Measurements from ENCODE around the gene MAST4. TPM values are rescaled to one million over a fixed set of nuclear protein-coding genes. Genes with fewer than 3 reads are reported as not detected.

The MAST4 gene
- total RNA-seq, 1 donor from 2014 or later = 19.0 TPM

GRCh38 chr5:66976108-66976507, 379.9 kb downstream of the MAST4 start:
- H3K4me1 Mint-ChIP-seq (ENCODE audit: low read depth) = peaks cover 11% of the 10 kb centered on the region
- peaks cover 10% of the 10 kb centered on the region for H3K36me3 Mint-ChIP-seq (ENCODE audit: low read depth)
- H3K27ac Mint-ChIP-seq = no peak overlapping the region
- H3K27me3 Mint-ChIP-seq (ENCODE audit: insufficient read depth) = no peaks in the 10 kb centered on the region
- no peak overlapping the region for H3K4me3 Mint-ChIP-seq
- intact Hi-C loops (cut with micrococcal nuclease) = no loop called here
- H3K9me3 Mint-ChIP-seq = no peaks in the 10 kb centered on the region
- DNase-seq (ENCODE audit: low spot score) = no peak

DNA sequence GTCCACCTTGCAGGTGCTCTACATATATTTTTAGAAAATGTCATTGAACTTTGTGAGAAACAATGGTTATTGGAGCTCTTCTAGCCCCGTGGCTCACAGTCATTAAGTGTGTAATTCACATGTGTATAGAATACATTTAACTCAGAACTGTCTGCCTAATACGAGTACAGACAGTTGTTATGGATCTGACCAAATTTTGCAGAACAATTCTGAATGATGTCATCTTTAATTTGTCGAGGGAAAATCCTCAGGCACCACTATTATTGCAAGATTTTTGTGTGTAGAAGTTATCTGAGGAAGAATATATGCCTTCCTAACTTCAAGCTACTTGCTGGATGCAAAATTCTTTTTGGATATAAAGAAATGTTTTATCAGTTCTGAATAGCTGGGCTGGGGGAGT, 383.5 kb downstream of the MAST4 start:
- Mint-ChIP-seq H3K9me3 (no peaks in the 10 kb centered on the region), H3K27me3 (ENCODE audit: insufficient read depth) (no peaks in the 10 kb centered on the region), H3K4me3 (no peak overlapping the region), H3K27ac (no peak overlapping the region), H3K4me1 (ENCODE audit: low read depth) (peaks cover 11% of the 10 kb centered on the region), H3K36me3 (ENCODE audit: low read depth) (peaks cover 6% of the 10 kb centered on the region)
- no peak for DNase-seq (ENCODE audit: low spot score)
- intact Hi-C loops (cut with micrococcal nuclease) = no loop called here

DNA sequence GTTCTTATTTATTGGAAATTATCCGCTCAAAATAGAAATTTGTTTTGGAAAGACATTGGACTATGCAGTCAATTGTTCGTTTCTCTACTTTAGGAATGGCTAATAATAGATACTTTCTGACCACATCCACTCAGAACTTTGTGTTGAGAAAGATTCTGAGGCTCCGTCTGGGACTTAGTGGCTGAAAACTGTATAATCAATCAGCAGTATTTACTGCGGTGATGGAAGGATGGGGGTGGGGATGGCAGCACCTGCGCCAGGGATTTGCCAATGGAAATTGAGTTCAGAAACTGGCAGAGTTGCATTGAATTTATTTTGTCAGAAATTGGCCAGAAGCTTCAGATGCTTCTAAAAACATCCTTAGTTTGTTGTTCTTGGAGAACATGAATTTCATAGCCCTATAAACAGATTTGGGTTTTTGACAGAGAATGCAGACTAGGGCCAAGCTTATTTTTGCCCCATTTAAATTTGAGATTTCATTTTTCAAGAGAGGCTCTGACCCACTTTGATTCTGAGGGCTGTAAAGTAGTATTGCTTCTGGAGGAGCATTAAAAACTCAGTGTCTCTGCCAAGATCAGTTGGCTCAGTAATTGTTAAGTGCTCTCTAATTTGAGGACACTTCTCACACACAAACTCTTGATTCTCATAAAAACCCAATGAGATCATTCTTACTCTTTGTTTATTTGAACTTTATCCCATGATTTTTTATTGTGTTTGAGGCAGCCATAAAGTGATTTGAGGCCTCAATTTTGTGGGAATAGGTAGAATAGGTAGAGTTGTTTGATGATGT, 385.3 kb downstream of the MAST4 start:
- no peak for DNase-seq (ENCODE audit: low spot score)
- Mint-ChIP-seq H3K4me3 (no peak overlapping the region), H3K36me3 (ENCODE audit: low read depth) (peaks cover 3% of the 10 kb centered on the region), H3K9me3 (no peaks in the 10 kb centered on the region), H3K27ac (no peak overlapping the region), H3K4me1 (ENCODE audit: low read depth) (peaks cover 12% of the 10 kb centered on the region), H3K27me3 (ENCODE audit: insufficient read depth) (no peaks in the 10 kb centered on the region)
- intact Hi-C loops (cut with micrococcal nuclease) = no loop called here

GRCh38 chr5:66982056-66982387, 385.8 kb downstream of the MAST4 start:
- no peak for DNase-seq (ENCODE audit: low spot score)
- no peak overlapping the region for H3K27ac Mint-ChIP-seq
- H3K4me3 Mint-ChIP-seq = no peak overlapping the region
- peaks cover 3% of the 10 kb centered on the region for H3K36me3 Mint-ChIP-seq (ENCODE audit: low read depth)
- peaks cover 11% of the 10 kb centered on the region for H3K4me1 Mint-ChIP-seq (ENCODE audit: low read depth)
- H3K9me3 Mint-ChIP-seq = no peaks in the 10 kb centered on the region
- H3K27me3 Mint-ChIP-seq (ENCODE audit: insufficient read depth) = no peaks in the 10 kb centered on the region
- intact Hi-C loops (cut with micrococcal nuclease) = no loop called here

DNA sequence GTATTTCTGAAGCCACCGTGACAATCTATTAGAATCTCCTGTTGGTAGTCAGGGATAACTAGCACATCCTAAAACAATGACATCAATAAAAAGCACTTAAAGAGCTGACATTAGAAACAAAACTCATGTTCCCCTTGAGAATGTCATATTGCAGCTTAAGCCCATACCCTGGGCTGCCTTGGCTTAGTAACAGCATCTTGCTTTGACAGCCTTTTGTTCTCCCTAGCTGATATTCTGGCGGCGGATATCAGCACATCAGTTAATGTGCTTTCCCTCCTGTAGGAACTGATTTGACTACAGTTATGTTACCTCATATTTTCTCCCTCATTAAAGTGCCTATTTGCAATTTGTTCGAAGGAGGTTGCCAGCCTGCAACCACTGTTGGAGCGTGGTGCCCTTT, 386.3 kb downstream of the MAST4 start:
- DNase-seq (ENCODE audit: low spot score) = no peak
- Mint-ChIP-seq H3K4me1 (ENCODE audit: low read depth) (peaks cover 11% of the 10 kb centered on the region), H3K4me3 (no peak overlapping the region), H3K27ac (no peak overlapping the region), H3K36me3 (ENCODE audit: low read depth) (peaks cover 3% of the 10 kb centered on the region), H3K27me3 (ENCODE audit: insufficient read depth) (no peaks in the 10 kb centered on the region), H3K9me3 (no peaks in the 10 kb centered on the region)
- intact Hi-C loops (cut with micrococcal nuclease) = no loop called here

- intact Hi-C loops (cut with micrococcal nuclease) = loop anchor here (5.0 kb wide), 1 partner anchor 112 kb away; no protein-coding TSS in a partner anchor
- Mint-ChIP-seq H3K9me3 (no peaks in the 10 kb centered on the region), H3K4me1 (ENCODE audit: low read depth) (peaks cover 14% of the 10 kb centered on the region), H3K4me3 (no peak overlapping the region), H3K36me3 (ENCODE audit: low read depth) (no peaks in the 10 kb centered on the region), H3K27ac (no peak overlapping the region), H3K27me3 (ENCODE audit: insufficient read depth) (no peaks in the 10 kb centered on the region)
- DNase-seq (ENCODE audit: low spot score) = no peak
Observed at GRCh38 chr5:66985417-66985816, 389.2 kb downstream of the MAST4 start.

DNA sequence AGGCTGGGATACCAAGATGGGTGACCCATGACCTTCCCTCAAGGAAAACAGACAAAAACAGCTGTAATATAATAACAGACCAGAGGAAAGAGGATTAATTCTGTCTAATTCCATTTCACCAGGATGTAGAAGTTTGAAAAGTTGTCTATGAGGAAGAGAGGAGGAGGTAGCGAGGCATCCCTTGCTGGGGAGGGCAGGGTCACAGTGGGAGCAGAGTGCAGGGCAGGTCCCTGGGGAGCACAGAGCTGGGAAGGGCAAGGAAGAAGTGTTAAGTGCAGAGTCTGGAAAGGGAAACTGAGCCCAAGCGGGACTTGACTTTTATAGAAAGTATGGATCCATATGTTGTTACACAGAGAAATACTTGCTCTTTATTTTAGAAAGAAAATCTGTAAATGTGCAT, 389.8 kb downstream of the MAST4 start:
- no peaks in the 10 kb centered on the region for H3K9me3 Mint-ChIP-seq
- no peaks in the 10 kb centered on the region for H3K27me3 Mint-ChIP-seq (ENCODE audit: insufficient read depth)
- H3K36me3 Mint-ChIP-seq (ENCODE audit: low read depth) = no peaks in the 10 kb centered on the region
- H3K4me1 Mint-ChIP-seq (ENCODE audit: low read depth) = peaks cover 14% of the 10 kb centered on the region
- DNase-seq (ENCODE audit: low spot score) = no peak
- intact Hi-C loops (cut with micrococcal nuclease) = loop anchor here (5.0 kb wide), 1 partner anchor 111 kb away; no protein-coding TSS in a partner anchor
- no peak overlapping the region for H3K4me3 Mint-ChIP-seq
- no peak overlapping the region for H3K27ac Mint-ChIP-seq

- H3K27me3 Mint-ChIP-seq (ENCODE audit: insufficient read depth) = no peaks in the 10 kb centered on the region
- DNase-seq (ENCODE audit: low spot score) = no peak
- no peak overlapping the region for H3K4me3 Mint-ChIP-seq
- H3K36me3 Mint-ChIP-seq (ENCODE audit: low read depth) = no peaks in the 10 kb centered on the region
- no peak overlapping the region for H3K27ac Mint-ChIP-seq
- H3K4me1 Mint-ChIP-seq (ENCODE audit: low read depth) = peaks cover 18% of the 10 kb centered on the region
- no peaks in the 10 kb centered on the region for H3K9me3 Mint-ChIP-seq
- intact Hi-C loops (cut with micrococcal nuclease) = loop anchor here (5.0 kb wide), 1 partner anchor 111 kb away; no protein-coding TSS in a partner anchor
Observed at GRCh38 chr5:66986534-66986933, 390.3 kb downstream of the MAST4 start.

- no peak for DNase-seq (ENCODE audit: low spot score)
- no peak overlapping the region for H3K27ac Mint-ChIP-seq
- H3K4me1 Mint-ChIP-seq (ENCODE audit: low read depth) = peaks cover 24% of the 10 kb centered on the region
- no peaks in the 10 kb centered on the region for H3K9me3 Mint-ChIP-seq
- H3K36me3 Mint-ChIP-seq (ENCODE audit: low read depth) = no peaks in the 10 kb centered on the region
- no peak overlapping the region for H3K4me3 Mint-ChIP-seq
- intact Hi-C loops (cut with micrococcal nuclease) = loop anchor here (5.0 kb wide), 1 partner anchor 110 kb away; no protein-coding TSS in a partner anchor
- H3K27me3 Mint-ChIP-seq (ENCODE audit: insufficient read depth) = no peaks in the 10 kb centered on the region
Observed at GRCh38 chr5:66987126-66987525, 390.9 kb downstream of the MAST4 start.

DNA sequence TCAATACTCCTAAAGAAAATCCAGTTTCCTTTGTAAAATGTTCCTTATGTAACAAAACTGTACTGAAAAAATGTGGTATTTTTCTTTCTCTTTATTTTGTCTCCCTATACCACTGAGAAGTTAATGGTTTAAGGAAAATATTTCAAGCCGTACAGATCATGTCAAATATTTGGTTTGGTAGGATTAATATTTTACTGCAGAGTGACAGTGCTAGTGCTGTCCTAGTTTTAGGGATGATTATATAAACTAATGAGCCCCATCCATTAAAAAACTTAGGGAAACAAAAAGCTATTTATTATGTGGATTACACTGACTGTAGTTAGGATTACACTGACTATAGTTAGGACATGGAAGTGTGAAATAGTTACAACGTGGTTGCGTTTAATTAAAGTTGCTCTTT, 391.3 kb downstream of the MAST4 start:
- intact Hi-C loops (cut with micrococcal nuclease) = loop anchor here (5.0 kb wide), 1 partner anchor 110 kb away; no protein-coding TSS in a partner anchor
- H3K27me3 Mint-ChIP-seq (ENCODE audit: insufficient read depth) = no peaks in the 10 kb centered on the region
- no peak overlapping the region for H3K4me3 Mint-ChIP-seq
- no peaks in the 10 kb centered on the region for H3K36me3 Mint-ChIP-seq (ENCODE audit: low read depth)
- H3K9me3 Mint-ChIP-seq = no peaks in the 10 kb centered on the region
- H3K27ac Mint-ChIP-seq = no peak overlapping the region
- DNase-seq (ENCODE audit: low spot score) = no peak
- peaks cover 28% of the 10 kb centered on the region for H3K4me1 Mint-ChIP-seq (ENCODE audit: low read depth)

DNA sequence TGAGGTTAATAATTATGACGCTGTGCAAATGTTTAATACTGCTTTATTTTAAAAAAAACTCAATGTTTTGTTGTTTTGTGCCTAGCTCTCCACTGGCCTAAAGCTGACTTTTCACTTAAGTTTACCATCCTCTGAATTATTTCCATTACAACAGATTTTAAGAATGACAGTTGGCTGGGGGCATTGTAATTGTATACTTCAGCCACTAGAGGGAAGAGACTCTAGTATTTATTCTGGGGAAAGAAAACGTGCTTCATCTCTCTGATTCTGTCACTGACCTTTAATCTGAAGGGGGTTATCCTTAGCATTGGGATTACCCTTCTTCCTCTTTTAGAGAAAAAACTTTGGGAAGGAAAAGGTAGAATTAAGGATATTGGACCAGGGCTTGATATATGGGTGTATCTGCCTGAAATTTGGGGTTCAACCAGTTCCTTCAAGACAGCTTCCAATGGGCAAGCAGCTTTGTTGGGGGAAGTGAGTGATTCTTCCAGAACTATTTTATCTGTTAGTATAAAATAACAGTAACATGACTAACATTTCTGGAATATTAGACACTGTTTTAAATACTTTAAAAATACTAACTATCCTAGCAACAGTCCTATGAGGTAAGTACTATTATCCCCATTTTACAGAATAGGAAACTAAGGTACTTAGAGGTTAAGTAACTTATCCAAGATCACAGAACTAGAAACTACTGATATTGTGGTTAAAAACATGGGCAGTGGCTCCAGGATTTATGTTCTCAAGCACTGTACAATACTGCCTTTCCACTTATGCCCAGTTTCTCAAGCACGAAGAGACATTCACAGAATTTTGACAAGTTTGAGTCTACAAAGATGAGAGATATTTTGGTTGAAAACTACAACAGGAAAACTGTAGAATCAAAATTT, 392.0 kb downstream of the MAST4 start:
- H3K4me1 Mint-ChIP-seq (ENCODE audit: low read depth) = peaks cover 31% of the 10 kb centered on the region
- no peak overlapping the region for H3K27ac Mint-ChIP-seq
- intact Hi-C loops (cut with micrococcal nuclease) = loop anchor here (1.0 to 5.0 kb wide), 3 partner anchors 33 to 221 kb away; no protein-coding TSS in a partner anchor
- DNase-seq (ENCODE audit: low spot score) = no peak
- H3K9me3 Mint-ChIP-seq = no peaks in the 10 kb centered on the region
- no peak overlapping the region for H3K4me3 Mint-ChIP-seq
- H3K27me3 Mint-ChIP-seq (ENCODE audit: insufficient read depth) = no peaks in the 10 kb centered on the region
- H3K36me3 Mint-ChIP-seq (ENCODE audit: low read depth) = no peaks in the 10 kb centered on the region

- no peak for DNase-seq (ENCODE audit: low spot score)
- no peak overlapping the region for H3K4me3 Mint-ChIP-seq
- no peak overlapping the region for H3K27ac Mint-ChIP-seq
- H3K9me3 Mint-ChIP-seq = no peaks in the 10 kb centered on the region
- H3K27me3 Mint-ChIP-seq (ENCODE audit: insufficient read depth) = no peaks in the 10 kb centered on the region
- peaks cover 42% of the 10 kb centered on the region for H3K4me1 Mint-ChIP-seq (ENCODE audit: low read depth)
- intact Hi-C loops (cut with micrococcal nuclease) = loop anchor here (5.0 kb wide), 1 partner anchor 108 kb away; no protein-coding TSS in a partner anchor
- peaks cover 3% of the 10 kb centered on the region for H3K36me3 Mint-ChIP-seq (ENCODE audit: low read depth)
Observed at GRCh38 chr5:66989286-66989685, 393.1 kb downstream of the MAST4 start.

DNA sequence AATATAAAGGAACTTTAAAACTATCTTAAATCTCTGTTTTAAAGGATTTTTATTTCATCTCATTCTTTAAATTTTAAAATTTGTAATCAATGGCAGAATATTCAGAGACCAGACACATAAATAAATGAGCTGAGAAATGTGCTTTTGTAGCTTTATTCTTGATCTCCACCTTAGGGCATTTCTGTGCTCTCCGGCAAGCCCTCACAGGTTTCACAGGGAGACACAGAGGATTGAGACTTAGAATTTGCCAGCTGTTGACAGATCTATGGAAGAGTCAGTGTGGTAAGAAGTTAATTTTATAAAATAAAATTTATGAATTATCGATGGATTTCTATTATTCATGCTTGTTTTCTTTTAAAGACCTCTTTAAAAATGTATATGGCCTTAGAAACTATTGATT, 393.6 kb downstream of the MAST4 start:
- H3K4me3 Mint-ChIP-seq = no peak overlapping the region
- intact Hi-C loops (cut with micrococcal nuclease) = loop anchor here (5.0 kb wide), 1 partner anchor 108 kb away; no protein-coding TSS in a partner anchor
- peaks cover 6% of the 10 kb centered on the region for H3K36me3 Mint-ChIP-seq (ENCODE audit: low read depth)
- no peaks in the 10 kb centered on the region for H3K27me3 Mint-ChIP-seq (ENCODE audit: insufficient read depth)
- no peak overlapping the region for H3K27ac Mint-ChIP-seq
- no peak for DNase-seq (ENCODE audit: low spot score)
- no peaks in the 10 kb centered on the region for H3K9me3 Mint-ChIP-seq
- peaks cover 44% of the 10 kb centered on the region for H3K4me1 Mint-ChIP-seq (ENCODE audit: low read depth)
